EH (cell line): Measurements from ENCODE around the gene STARD10.
A peak's percentile ranks its signal among the peaks of the same experiment; 100 is the strongest.

Source experiments
- DNase-seq: peaks from one replicate; pipeline ENCODE4 v3.0.0-alpha.2; 2015; ENCODE audit warnings: low read depth

The STARD10 gene

GRCh38 chr11:72780296-72781062 is 13.4 kb downstream of the STARD10 start:
- no peak for DNase-seq

- no peak for DNase-seq
These were observed 14.2 kb downstream of the STARD10 start for GRCh38 chr11:72779495-72780128.

GRCh38 chr11:72778535-72779494 is 15.0 kb downstream of the STARD10 start:
- no peak for DNase-seq

GRCh38 chr11:72777755-72778278 is 16.0 kb downstream of the STARD10 start:
- DNase-seq: no peak

- DNase-seq: no peak
These were observed 16.7 kb downstream of the STARD10 start for GRCh38 chr11:72776844-72777754.

- no peak for DNase-seq
These were observed 17.6 kb downstream of the STARD10 start for GRCh38 chr11:72776117-72776843.

- no peak for DNase-seq
These were observed 18.3 kb downstream of the STARD10 start for GRCh38 chr11:72775288-72776110.

- DNase-seq: no peak
These were observed 19.3 kb downstream of the STARD10 start for GRCh38 chr11:72774499-72774898.

- no peak for DNase-seq
These were observed 20.2 kb downstream of the STARD10 start for GRCh38 chr11:72773696-72774095.

- peak; percentile 88 for DNase-seq
These were observed 20.6 kb downstream of the STARD10 start for GRCh38 chr11:72773291-72773690.

GRCh38 chr11:72772059-72772458 is 21.8 kb downstream of the STARD10 start:
- no peak for DNase-seq

- peak; percentile 78 for DNase-seq
These were observed 22.3 kb downstream of the STARD10 start for GRCh38 chr11:72771507-72771906.

GRCh38 chr11:72770799-72771198 is 23.0 kb downstream of the STARD10 start:
- DNase-seq: no peak

- DNase-seq: no peak
These were observed 24.2 kb downstream of the STARD10 start for GRCh38 chr11:72769680-72770079.

GRCh38 chr11:72768581-72768980 is 25.3 kb downstream of the STARD10 start:
- DNase-seq: no peak

GRCh38 chr11:72767203-72768062 is 26.4 kb downstream of the STARD10 start:
- no peak for DNase-seq

GRCh38 chr11:72766152-72766902 is 27.5 kb downstream of the STARD10 start:
- DNase-seq: no peak

- DNase-seq: no peak
These were observed 29.3 kb downstream of the STARD10 start for GRCh38 chr11:72764503-72764902.
